HepG2 (cell line): ENCODE results near the gene GAREM1. TPM values are rescaled to one million over a fixed set of nuclear protein-coding genes. Genes with fewer than 3 reads are reported as not detected.

Experiments used
- ATF1 ChIP-seq: IDR thresholded peaks from 2 replicates; pipeline ENCODE4 v1.6.1; 2016; ENCODE audit warnings: mild to moderate bottlenecking, control low read depth
- CBX2 ChIP-seq, 2 experiments: fragments of 200-600 bp in 1 of 2; sonication (generic); formaldehyde crosslinking in 1 of 2; IDR thresholded peaks; 2 replicates each; pipeline versions ENCODE4 v1.7.0 to v1.8.1; 2018 to 2022; ENCODE audit warnings: low read depth in 2 of 2, low read length in 1 of 2, mild to moderate bottlenecking in 1 of 2, missing genetic modification reagents in 1 of 2
- CENPX ChIP-seq: sonication (generic); formaldehyde crosslinking; IDR thresholded peaks from 2 replicates; pipeline ENCODE4 v1.9.0; 2021; ENCODE audit warnings: mild to moderate bottlenecking, missing genetic modification reagents, moderate library complexity
- E2F2 ChIP-seq: sonication (generic); formaldehyde crosslinking; IDR thresholded peaks from 2 replicates; pipeline ENCODE4 v1.4.0; 2020; ENCODE audit warnings: missing genetic modification reagents, borderline replicate concordance
- ETV5 ChIP-seq: IDR thresholded peaks from 2 replicates; pipeline ENCODE4 v1.6.1; 2018; ENCODE audit warnings: missing biosample characterization, missing genetic modification reagents, inconsistent platforms, borderline replicate concordance
- FIP1L1 ChIP-seq: fragments of 200-400 bp; formaldehyde crosslinking; IDR thresholded peaks from 2 replicates; pipeline ENCODE4 v1.6.1; 2018; ENCODE audit warnings: low read depth, mild to moderate bottlenecking, low read length, moderate library complexity, borderline replicate concordance; ENCODE audit not compliant: insufficient read depth
- GTF2F1 ChIP-seq: fragments of 150-350 bp; IDR thresholded peaks from 2 replicates; pipeline ENCODE4 v1.6.1; 2014; ENCODE audit warnings: low read length
- HDAC6 ChIP-seq: fragments of 200-600 bp; sonication (generic); IDR thresholded peaks from 2 replicates; pipeline ENCODE4 v1.7.0; 2017; ENCODE audit warnings: mild to moderate bottlenecking, antibody characterized with exemption, low read length, low read depth
- HNRNPLL ChIP-seq: fragments of 200-400 bp; formaldehyde crosslinking; IDR thresholded peaks from 2 replicates; pipeline ENCODE4 v1.6.1; 2017; ENCODE audit warnings: mild to moderate bottlenecking, low read depth, low read length; ENCODE audit not compliant: poor library complexity, severe bottlenecking
- HOXA7 ChIP-seq: sonication (generic); formaldehyde crosslinking; IDR thresholded peaks from 2 replicates; pipeline ENCODE4 v1.8.1; 2022; ENCODE audit warnings: mild to moderate bottlenecking, missing genetic modification reagents, moderate library complexity
- JUN ChIP-seq: sonication (generic); formaldehyde crosslinking; IDR thresholded peaks from 2 replicates; pipeline ENCODE4 v1.4.0; 2020; ENCODE audit warnings: mild to moderate bottlenecking, missing genetic modification reagents
- RERE ChIP-seq: IDR thresholded peaks from 2 replicates; pipeline ENCODE4 v1.6.1; 2016; ENCODE audit warnings: low read depth, missing genetic modification reagents, missing compliant biosample characterization
- SALL1 ChIP-seq: sonication (generic); formaldehyde crosslinking; IDR thresholded peaks from 2 replicates; pipeline ENCODE4 v1.8.0; 2022; ENCODE audit warnings: mild to moderate bottlenecking, missing genetic modification reagents
- SSRP1 ChIP-seq: IDR thresholded peaks from 2 replicates; pipeline ENCODE4 v1.6.1; 2016; ENCODE audit warnings: control low read depth
- ZBTB1 ChIP-seq: sonication (generic); formaldehyde crosslinking; IDR thresholded peaks from 2 replicates; pipeline ENCODE4 v1.4.0; 2020; ENCODE audit warnings: missing genetic modification reagents, borderline replicate concordance
- ZBTB7B ChIP-seq: sonication (generic); formaldehyde crosslinking; IDR thresholded peaks from 2 replicates; pipeline ENCODE4 v1.4.0; 2020; ENCODE audit warnings: missing genetic modification reagents
- ZNF580 ChIP-seq: IDR thresholded peaks from 2 replicates; pipeline ENCODE4 v1.6.1; 2016; ENCODE audit warnings: low read depth, borderline replicate concordance
- ZNF598 ChIP-seq: sonication (generic); formaldehyde crosslinking; IDR thresholded peaks from 2 replicates; pipeline ENCODE4 v1.5.1; 2020; ENCODE audit warnings: mild to moderate bottlenecking, missing genetic modification reagents, borderline replicate concordance
- ZNF776 ChIP-seq: sonication (generic); formaldehyde crosslinking; IDR thresholded peaks from 2 replicates; pipeline ENCODE4 v1.4.0; 2020; ENCODE audit warnings: mild to moderate bottlenecking, missing genetic modification reagents
- ZNF878 ChIP-seq: sonication (generic); formaldehyde crosslinking; IDR thresholded peaks from 2 replicates; pipeline ENCODE4 v1.8.1; 2023; ENCODE audit warnings: mild to moderate bottlenecking, missing genetic modification reagents, moderate library complexity
- ZNF879 ChIP-seq: sonication (generic); formaldehyde crosslinking; IDR thresholded peaks from 2 replicates; pipeline ENCODE4 v1.8.1; 2023; ENCODE audit warnings: missing genetic modification reagents
- polyA plus RNA-seq, 8 experiments: library from polyadenylated mRNA; depleted of rRNA in 3 of 8; stranded (reverse) in 7 of 8; unstranded in 1 of 8; fragments of >200 nt; fragmentation: Illumina TruSeq in 4 of 8; extraction: Trizol in 4 of 8; gene quantifications; 2 replicates each; pipeline versions ENCODE4 v1.2.1 to v1.2.3, GENCODE V29; 2011 to 2016; ENCODE audit warnings: low read depth in 4 of 8, missing spikeins in 1 of 8, mixed read lengths in 1 of 8; ENCODE audit not compliant: insufficient read depth in 1 of 8
- total RNA-seq, 5 experiments: library from RNA; depleted of rRNA; stranded (reverse); fragments of >200 nt; fragmentation: Illumina TruSeq; extraction: Trizol; gene quantifications; 2 replicates each; pipeline ENCODE4 v1.2.3, GENCODE V29; 2016; ENCODE audit warnings: low read depth in 1 of 5

Gene GAREM1
- total and polyA plus RNA-seq, 2 of the 13 experiments (the other 11 are each of a cell fraction or from before 2014, with no cell fraction given), result 2.5 to 2.9 TPM

DNA sequence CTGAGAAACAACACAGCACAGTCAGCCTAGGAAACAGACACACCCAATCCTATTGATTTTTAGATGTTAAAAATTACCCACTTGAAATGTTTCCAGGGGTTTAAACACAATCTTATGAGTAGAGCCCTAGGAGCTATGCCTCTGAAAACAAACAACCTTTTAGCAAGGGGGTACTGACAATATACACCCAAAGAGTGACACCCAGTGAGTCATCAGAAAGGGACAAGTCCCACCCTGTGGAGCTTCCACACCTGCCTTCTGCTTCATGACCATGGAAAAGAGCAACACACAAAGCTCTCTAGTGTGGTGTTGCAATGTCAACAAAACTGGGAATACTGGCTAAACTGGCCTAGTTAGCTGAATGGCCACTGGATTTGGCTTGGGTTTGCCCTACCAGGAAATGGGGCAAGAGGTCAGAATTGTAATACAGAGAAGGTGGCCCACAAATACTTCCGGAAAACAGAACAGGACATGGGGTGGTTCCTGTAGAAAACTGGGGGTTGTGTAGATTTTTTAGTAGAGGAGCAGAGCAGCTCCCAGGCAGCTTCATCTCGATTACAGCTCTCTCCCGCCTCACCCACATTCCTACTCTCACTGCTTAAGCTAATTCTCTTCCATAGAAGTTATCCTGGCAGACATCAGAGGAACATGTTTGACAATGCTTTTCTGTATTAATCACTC lies 98.2 kb downstream of the GAREM1 start (continued):
- TF ChIP-seq FIP1L1 (no peak), E2F2 (CRISPR knock-in tag) (no peak), JUN (CRISPR knock-in tag) (peak; percentile 84), CENPX (CRISPR knock-in tag) (no peak), CBX2 (IDR thresholded peaks at IDR 0.05; ENCODE audit: low read depth, low read length) (no peak), CBX2 (CRISPR knock-in tag; IDR thresholded peaks at IDR 0.05; ENCODE audit: low read depth) (no peak), ZNF776 (CRISPR knock-in tag) (no peak), ATF1 (CRISPR knock-in tag) (peak; percentile 88), HNRNPLL (no peak), ZNF879 (CRISPR knock-in tag) (no peak), SSRP1 (CRISPR knock-in tag) (no peak), ZBTB7B (CRISPR knock-in tag) (peak; percentile 60), ZBTB1 (CRISPR knock-in tag) (no peak), ZNF598 (CRISPR knock-in tag) (no peak), ZNF580 (CRISPR knock-in tag) (peak; percentile 65), GTF2F1 (no peak), RERE (CRISPR knock-in tag) (0 out of 2 replicates have a peak, but pooled peaks have one; percentile 18), HOXA7 (CRISPR knock-in tag) (no peak), HDAC6 (no peak), ETV5 (CRISPR knock-in tag) (peak; percentile 79; the same call in 1 of the 2 replicates), SALL1 (CRISPR knock-in tag) (peak; percentile 85), ZNF878 (peak; percentile 87; the same call in 1 of the 2 replicates)
